NT2/D1 (cell line): ENCODE data around the gene TBC1D7.

Experiments used
- DNase-seq: peaks from one replicate; pipeline ENCODE4 v3.0.0-alpha.2; 2011; ENCODE audit warnings: low read depth, low spot score
- H3K27me3 ChIP-seq: 2 replicates; pipeline ENCODE4 v1.6.0; 2011; ENCODE audit warnings: mild to moderate bottlenecking; ENCODE audit not compliant: insufficient read length, insufficient read depth
- H3K36me3 ChIP-seq: 2 replicates; pipeline ENCODE4 v1.6.1; 2011; ENCODE audit warnings: mild to moderate bottlenecking, low read length, mixed read lengths; ENCODE audit not compliant: insufficient read depth, insufficient read length
- H3K4me1 ChIP-seq: 2 replicates; pipeline ENCODE4 v1.5.1; 2011; ENCODE audit not compliant: insufficient read depth, insufficient read length
- H3K4me3 ChIP-seq: 2 replicates; pipeline ENCODE4 v1.5.1; 2011; ENCODE audit warnings: low read depth; ENCODE audit not compliant: insufficient read length
- H3K9ac ChIP-seq: 2 replicates; pipeline ENCODE4 v1.6.0; 2011; ENCODE audit warnings: low read depth; ENCODE audit not compliant: insufficient read length
- H3K9me3 ChIP-seq: 2 replicates; pipeline ENCODE4 v1.5.1; 2011; ENCODE audit warnings: mild to moderate bottlenecking, low read length; ENCODE audit not compliant: insufficient read depth
- SUZ12 ChIP-seq: IDR thresholded peaks from 2 replicates; pipeline ENCODE4 v1.6.1; 2011; ENCODE audit not compliant: insufficient read length, insufficient read depth; ENCODE audit errors: extremely low read depth
- YY1 ChIP-seq: IDR thresholded peaks from 2 replicates; pipeline ENCODE4 v1.6.1; 2011; ENCODE audit not compliant: insufficient read length, insufficient read depth
- ZNF274 ChIP-seq: IDR thresholded peaks from 2 replicates; pipeline ENCODE4 v1.6.1; 2011; ENCODE audit warnings: mild to moderate bottlenecking, low read depth, low read length

TBC1D7 gene

GRCh38 chr6:13302751-13303667 lies 25.3 kb downstream of the TBC1D7 start:
- Histone ChIP-seq H3K27me3 (no peaks in the 10 kb centered on the region), H3K9me3 (no peaks in the 10 kb centered on the region), H3K4me1 (no peaks in the 10 kb centered on the region), H3K36me3 (peaks cover 79% of the 10 kb centered on the region), H3K4me3 (no peak overlapping the region), H3K9ac (no peak overlapping the region)
- DNase-seq: no peak
- TF ChIP-seq YY1: no peak
- TF ChIP-seq SUZ12: no peak
- TF ChIP-seq ZNF274: no peak

GRCh38 chr6:13302291-13302690 lies 26.0 kb downstream of the TBC1D7 start:
- Histone ChIP-seq H3K36me3 (peaks cover 78% of the 10 kb centered on the region), H3K4me1 (no peaks in the 10 kb centered on the region), H3K27me3 (no peaks in the 10 kb centered on the region), H3K9me3 (no peaks in the 10 kb centered on the region), H3K9ac (no peak overlapping the region), H3K4me3 (no peak overlapping the region)
- no peak for DNase-seq
- TF ChIP-seq YY1 (no peak), ZNF274 (no peak)

- Histone ChIP-seq H3K27me3 (no peaks in the 10 kb centered on the region), H3K9me3 (no peaks in the 10 kb centered on the region), H3K4me1 (peaks cover 3% of the 10 kb centered on the region), H3K36me3 (peaks cover 70% of the 10 kb centered on the region), H3K9ac (no peak overlapping the region), H3K4me3 (no peak overlapping the region)
- no peak for TF ChIP-seq ZNF274
- no peak for TF ChIP-seq YY1
- no peak for TF ChIP-seq SUZ12
- DNase-seq: no peak
Measured at GRCh38 chr6:13300643-13301590, 27.4 kb downstream of the TBC1D7 start.

GRCh38 chr6:13299918-13300317 lies 28.4 kb downstream of the TBC1D7 start:
- H3K4me1 ChIP-seq: peaks cover 3% of the 10 kb centered on the region
- TF ChIP-seq YY1 (no peak), ZNF274 (no peak), SUZ12 (no peak)
- no peak overlapping the region for H3K9ac ChIP-seq
- DNase-seq: no peak
- H3K36me3 ChIP-seq: peaks cover 71% of the 10 kb centered on the region
- H3K27me3 ChIP-seq: no peaks in the 10 kb centered on the region
- no peak overlapping the region for H3K4me3 ChIP-seq
- no peaks in the 10 kb centered on the region for H3K9me3 ChIP-seq

- Histone ChIP-seq H3K4me1 (peaks cover 3% of the 10 kb centered on the region), H3K4me3 (no peak overlapping the region), H3K27me3 (no peaks in the 10 kb centered on the region), H3K9me3 (no peaks in the 10 kb centered on the region), H3K36me3 (peaks cover 71% of the 10 kb centered on the region), H3K9ac (no peak overlapping the region)
- DNase-seq: no peak
- TF ChIP-seq SUZ12: no peak
- no peak for TF ChIP-seq ZNF274
- no peak for TF ChIP-seq YY1
Measured at GRCh38 chr6:13299403-13299821, 28.9 kb downstream of the TBC1D7 start.

- Histone ChIP-seq H3K9ac (no peak overlapping the region), H3K9me3 (no peaks in the 10 kb centered on the region), H3K27me3 (no peaks in the 10 kb centered on the region), H3K36me3 (peaks cover 71% of the 10 kb centered on the region), H3K4me3 (no peak overlapping the region), H3K4me1 (peaks cover 3% of the 10 kb centered on the region)
- no peak for DNase-seq
- TF ChIP-seq ZNF274: no peak
- TF ChIP-seq YY1: no peak
- no peak for TF ChIP-seq SUZ12
Measured at GRCh38 chr6:13298446-13298845, 29.9 kb downstream of the TBC1D7 start.

GRCh38 chr6:13297391-13297790 lies 30.9 kb downstream of the TBC1D7 start:
- Histone ChIP-seq H3K4me1 (peaks cover 3% of the 10 kb centered on the region), H3K36me3 (peaks cover 68% of the 10 kb centered on the region), H3K27me3 (no peaks in the 10 kb centered on the region), H3K9ac (no peak overlapping the region), H3K4me3 (no peak overlapping the region), H3K9me3 (no peaks in the 10 kb centered on the region)
- no peak for DNase-seq
- TF ChIP-seq ZNF274 (no peak), SUZ12 (no peak), YY1 (no peak)
